Renal cortical epithelial cell (primary cell): ENCODE data around the gene KCNK7. TPM values are rescaled to one million over a fixed set of nuclear protein-coding genes. Genes with fewer than 3 reads are reported as not detected.

ENCODE experiments used
- DNase-seq: peaks from one replicate; pipeline ENCODE4 v3.0.0-alpha.2; 2011; ENCODE audit warnings: low read depth
- total RNA-seq: library from RNA; depleted of rRNA; stranded (reverse); fragments of >200 nt; gene quantifications from 2 replicates; pipeline ENCODE4 v1.2.3, GENCODE V29; 2014

Gene KCNK7
- total RNA-seq, 1 donor from 2014 or later = 0.20 TPM

GRCh38 chr11:65611028-65611757 lies 15.6 kb upstream of the KCNK7 start:
- no peak for DNase-seq

- DNase-seq = no peak
Measured at GRCh38 chr11:65610404-65610803, 14.8 kb upstream of the KCNK7 start.

DNA sequence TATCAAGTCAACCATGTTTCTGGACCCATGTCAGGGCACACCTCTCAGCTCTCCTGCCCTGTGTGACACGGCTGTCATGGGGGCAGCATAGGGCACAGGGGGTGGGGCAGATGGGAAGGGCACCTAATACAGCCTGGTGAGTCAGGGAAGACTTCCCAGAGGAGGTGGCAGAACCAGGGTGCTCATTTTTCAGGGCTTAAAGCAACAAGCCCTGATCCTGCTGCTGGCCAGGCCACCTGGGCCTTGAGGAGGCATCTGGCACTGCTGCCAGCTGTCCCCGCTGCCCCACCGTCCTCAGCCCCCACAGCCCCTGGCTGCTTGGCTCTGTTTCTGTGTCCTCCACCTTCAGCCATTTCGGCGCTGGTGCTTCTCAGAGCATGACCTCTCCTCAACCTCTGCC lies 14.1 kb upstream of the KCNK7 start:
- DNase-seq = no peak

DNA sequence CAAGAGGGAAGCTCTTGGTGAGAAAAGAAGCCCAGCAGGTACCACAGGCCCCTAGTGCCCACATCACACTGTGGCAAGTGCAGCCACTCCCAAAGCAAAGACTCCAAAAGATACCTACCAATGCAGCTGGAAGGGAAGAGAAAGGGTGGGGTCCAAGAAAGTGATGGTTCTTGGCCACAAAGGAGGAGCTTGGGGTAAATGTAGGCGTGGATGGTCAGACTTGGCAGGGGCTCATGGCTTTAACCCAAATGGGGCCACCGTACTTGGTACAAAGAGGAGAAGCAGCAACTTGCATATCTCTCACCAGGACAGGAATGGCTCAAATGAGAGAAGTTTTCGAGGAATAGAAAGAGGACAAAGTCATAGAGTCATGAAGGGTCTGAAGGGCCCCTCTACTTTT lies 13.6 kb upstream of the KCNK7 start:
- DNase-seq = no peak

DNA sequence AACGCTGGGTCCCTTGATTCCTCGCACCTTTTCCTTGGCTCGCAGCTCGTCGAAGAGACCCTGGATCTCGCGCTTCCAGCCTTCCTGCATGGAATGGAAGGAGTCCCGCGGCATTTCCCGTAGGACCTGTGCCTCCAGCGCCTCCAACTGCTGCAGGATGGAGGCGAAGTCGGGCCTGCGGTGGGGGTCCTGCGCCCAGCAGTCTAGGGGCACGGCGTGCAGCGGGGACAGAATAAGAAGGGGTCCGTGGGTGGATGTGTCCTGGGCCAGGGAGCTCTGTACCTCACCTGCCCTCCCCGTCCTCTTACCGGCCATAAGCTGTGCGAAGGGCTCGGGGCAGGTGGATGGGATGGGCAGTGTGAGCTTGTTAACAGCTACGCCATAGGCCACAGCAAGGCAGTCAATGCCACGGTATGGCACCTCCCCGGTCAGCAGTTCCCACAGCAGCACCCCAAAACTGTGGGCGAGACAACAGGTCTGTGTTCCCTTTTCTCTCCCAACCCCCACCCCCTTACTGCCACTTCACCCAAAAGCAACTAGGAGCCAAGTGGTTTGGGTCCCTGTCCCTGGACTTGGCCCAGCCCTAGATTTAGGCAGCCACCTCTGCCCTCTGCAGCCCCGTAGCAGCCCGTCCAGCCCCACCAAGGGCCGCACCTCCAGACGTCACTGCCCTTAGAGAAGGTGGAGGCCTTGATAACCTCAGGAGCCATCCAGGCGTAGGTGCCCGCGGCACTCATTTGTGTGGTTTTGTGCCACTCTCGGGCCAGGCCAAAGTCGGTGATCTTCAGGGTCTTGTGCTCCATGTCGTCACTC lies 12.2 kb upstream of the KCNK7 start:
- no peak for DNase-seq

GRCh38 chr11:65606876-65607613 lies 11.4 kb upstream of the KCNK7 start:
- DNase-seq = peak; percentile 90

- no peak for DNase-seq
Measured at GRCh38 chr11:65604258-65604657, 8.7 kb upstream of the KCNK7 start.

DNA sequence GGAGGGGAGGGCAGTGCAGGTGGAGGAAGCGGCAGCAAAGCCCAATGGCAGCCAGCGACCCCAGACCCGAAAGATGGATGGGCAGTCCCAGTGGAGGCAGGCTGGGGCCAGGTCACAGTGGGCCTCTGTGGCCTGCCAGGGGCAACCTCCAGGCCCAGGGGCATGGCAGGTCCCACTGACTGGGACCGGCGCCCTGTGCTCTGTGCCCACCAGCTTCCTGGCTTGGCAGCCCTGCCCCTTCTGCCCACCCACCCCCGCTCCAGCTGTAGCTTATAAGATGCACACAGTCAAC lies 4.3 kb upstream of the KCNK7 start:
- DNase-seq = no peak

DNA sequence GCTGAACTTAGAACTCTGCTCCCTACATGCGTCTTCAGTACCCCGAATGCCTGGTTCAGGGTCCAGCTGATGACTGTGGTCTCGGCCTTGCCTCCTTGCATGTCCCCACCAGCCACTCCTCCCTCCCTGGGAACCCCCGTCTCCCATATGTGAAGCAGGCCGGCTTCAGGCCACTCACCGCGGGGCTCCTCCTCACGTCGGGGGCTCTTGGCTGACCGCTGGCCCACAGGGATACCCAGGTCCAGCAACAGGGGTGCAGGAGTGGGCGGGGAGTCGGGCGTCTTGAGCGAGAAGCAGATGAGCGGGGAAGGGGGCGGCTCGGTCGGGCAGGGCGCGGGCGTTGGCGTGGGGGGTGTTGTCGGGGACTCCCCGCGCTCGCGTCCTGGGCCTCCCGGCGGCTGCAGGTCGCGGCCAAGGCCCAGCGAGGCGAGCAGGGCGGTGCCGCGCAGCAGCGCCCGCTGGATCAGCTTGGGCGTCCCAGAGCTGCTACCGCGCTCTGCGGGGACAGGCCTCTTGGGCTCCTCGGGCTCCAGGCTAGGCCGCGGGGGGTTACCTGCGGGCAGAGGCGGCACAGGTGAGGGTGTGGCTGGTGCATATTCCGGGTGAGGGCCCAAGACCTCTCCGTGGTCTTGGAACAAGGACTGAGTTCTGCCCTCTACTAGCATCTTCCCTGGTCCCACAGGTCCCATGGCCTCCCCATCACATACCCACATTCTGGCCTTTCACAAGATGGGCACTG lies 3.8 kb upstream of the KCNK7 start:
- DNase-seq = no peak

- no peak for DNase-seq
Measured at GRCh38 chr11:65598258-65598699, 2.7 kb upstream of the KCNK7 start.

DNA sequence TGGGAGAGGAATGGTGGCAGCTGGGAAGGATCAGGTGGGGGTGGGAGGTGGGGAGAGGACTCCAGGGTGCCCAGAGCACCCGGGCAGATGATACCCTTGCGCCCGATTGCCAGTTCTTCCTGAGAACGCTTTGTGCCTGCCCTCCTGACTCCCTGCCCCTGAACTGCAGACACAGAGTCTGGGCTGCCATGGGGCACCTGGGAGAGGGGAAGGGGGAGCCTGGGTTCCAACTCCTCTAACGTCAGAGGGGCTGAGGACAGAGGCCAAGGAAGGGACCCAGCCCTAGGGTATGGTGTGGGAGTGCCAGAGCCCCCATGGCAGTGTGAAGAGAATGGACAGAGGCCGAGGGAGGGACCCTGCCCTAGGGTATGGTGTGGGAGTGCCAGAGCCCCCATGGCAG lies 920 bp upstream of the KCNK7 start:
- DNase-seq = no peak

- DNase-seq = no peak
Measured at GRCh38 chr11:65595131-65595530, 469 bp downstream of the KCNK7 start.

DNA sequence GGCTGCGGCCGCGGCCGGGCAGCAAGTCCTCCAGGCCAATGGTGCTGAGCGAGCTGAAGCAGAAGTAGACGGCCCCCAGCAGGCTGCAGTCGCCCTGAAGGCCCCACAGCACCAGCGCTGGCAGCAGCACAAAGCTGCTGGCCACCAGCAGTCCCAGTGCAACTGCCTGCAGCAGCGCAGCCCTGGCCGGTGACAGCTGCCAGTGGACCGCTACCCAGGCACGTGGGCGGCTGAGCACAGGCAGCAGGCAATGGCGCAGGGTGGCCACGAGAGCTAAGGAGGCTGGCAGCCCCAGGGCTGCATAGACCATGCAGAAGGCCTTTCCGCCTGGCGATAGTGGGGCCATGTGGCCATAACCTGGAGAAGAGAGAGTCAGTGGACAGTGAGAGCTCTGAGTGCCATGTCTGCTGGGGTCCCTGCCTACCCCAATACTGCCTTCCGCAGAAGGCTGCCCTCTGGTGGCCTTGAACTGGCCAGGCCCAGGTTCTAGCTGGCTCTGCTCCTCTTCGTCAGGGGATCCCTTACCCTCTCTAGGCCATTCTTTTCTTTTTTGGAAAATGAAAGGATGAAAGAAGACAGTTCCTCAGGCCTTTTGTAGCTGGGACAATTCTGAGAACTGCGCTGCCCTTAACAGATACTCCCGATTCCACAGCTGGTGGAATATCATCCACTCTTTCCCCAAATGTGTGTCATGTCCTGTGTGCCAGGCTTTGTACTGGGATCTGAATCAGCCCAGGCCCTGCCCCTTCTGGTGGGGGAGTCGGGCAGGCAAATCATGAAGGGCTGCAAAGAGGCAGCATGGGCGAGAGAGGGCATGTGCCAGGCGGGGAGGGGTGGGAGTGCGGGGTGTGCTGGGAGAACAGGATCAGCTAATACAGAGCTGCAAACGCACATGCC lies 1.8 kb downstream of the KCNK7 start:
- DNase-seq = no peak

- DNase-seq = no peak
Measured at GRCh38 chr11:65592858-65593517, 2.6 kb downstream of the KCNK7 start.

- peak; percentile 21 for DNase-seq
Measured at GRCh38 chr11:65591939-65592857, 3.4 kb downstream of the KCNK7 start.

DNA sequence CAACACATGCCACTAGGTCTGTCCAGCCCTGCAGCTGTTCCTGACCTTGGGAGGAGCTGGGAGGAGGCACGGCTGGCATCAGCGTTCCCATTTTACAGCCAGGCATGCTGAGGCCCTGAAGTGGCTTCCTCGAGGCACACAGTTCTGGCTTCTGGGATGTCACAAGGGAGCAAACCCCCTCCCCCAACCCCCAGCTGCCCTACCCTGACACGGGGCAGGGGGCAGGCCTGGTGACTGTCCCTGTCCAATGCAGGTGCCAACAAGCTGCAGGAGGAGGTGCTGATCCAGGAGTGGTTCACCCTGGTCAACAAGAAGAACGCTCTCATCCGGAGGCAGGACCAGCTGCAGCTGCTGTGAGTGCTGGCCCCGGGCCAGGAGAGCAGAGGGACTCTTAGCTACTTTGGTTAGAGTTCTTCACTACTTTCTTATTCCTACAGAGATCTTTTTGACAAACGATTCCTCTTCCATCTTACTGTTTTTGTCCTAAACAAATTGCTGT lies 5.3 kb downstream of the KCNK7 start:
- DNase-seq = no peak

DNA sequence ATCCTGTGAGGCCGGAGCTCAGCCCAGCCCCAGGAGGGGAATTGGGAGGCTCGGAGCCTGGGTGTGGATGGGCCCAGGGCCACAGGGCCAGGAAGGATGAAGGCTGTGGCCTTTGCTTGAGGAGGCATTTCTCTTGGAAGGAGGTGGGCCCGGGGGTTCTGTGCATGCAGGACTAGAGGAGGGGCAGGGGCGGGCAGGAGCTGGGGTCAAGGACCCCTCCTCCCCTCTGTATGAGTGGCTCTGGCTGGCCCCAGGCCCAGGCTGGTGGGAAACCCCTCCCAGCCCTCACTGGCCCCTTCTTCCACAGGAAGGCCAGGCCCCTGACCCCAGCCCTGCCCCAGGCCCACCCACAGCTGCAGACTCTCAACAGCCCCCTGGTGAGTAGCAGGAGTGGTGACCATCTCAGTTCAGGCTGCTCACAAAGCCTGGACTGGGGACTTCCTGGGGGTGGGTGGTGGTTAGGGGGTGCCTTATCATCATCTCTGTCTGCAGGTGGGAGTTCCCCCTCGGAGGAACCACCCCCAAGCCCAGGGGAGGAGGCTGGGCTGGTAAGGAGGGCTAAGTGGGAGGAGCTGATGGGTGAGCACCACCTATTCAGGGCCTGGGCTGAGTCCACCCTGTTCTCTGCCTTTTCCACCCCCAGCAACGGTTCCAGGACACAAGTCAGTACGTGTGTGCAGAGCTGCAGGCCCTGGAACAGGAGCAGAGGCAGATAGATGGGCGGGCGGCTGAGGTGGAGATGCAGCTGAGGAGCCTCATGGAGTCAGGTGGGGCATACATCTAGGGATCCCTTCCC lies 6.0 kb downstream of the KCNK7 start:
- DNase-seq = no peak
